Subcutaneous abdominal adipose tissue (tissue), 5 donors: ENCODE results near the gene BRPF1.

Experiments used
- H3K27ac ChIP-seq: one replicate; pipeline ENCODE4 v1.7.0; 2013; ENCODE audit warnings: low read depth, mild to moderate bottlenecking, inconsistent platforms, low read length, moderate library complexity
- H3K27me3 ChIP-seq, 5 donors: one replicate each; pipeline ENCODE4 v1.7.0; 2013; ENCODE audit warnings: low read length in 5 of 5, inconsistent platforms in 1 of 5; ENCODE audit not compliant: control insufficient read depth in 5 of 5, insufficient read depth in 4 of 5
- H3K36me3 ChIP-seq, 5 donors: one replicate each; pipeline ENCODE4 v1.7.0; 2013; ENCODE audit warnings: low read length in 5 of 5; ENCODE audit not compliant: control insufficient read depth in 5 of 5, insufficient read depth in 5 of 5
- H3K4me1 ChIP-seq, 5 donors: one replicate each; pipeline ENCODE4 v1.7.0; 2013; ENCODE audit warnings: low read length in 5 of 5, mild to moderate bottlenecking in 3 of 5, moderate library complexity in 1 of 5; ENCODE audit not compliant: control insufficient read depth in 5 of 5, insufficient read depth in 5 of 5
- H3K4me3 ChIP-seq, 5 donors: one replicate each; pipeline ENCODE4 v1.7.0; 2013; ENCODE audit warnings: low read length in 5 of 5, low read depth in 1 of 5
- H3K9ac ChIP-seq, 5 donors: one replicate each; pipeline ENCODE4 v1.7.0; 2013; ENCODE audit warnings: low read length in 5 of 5, mild to moderate bottlenecking in 4 of 5, moderate library complexity in 3 of 5
- H3K9me3 ChIP-seq, 5 donors: one replicate each; pipeline ENCODE4 v1.7.0; 2013; ENCODE audit warnings: low read length in 5 of 5; ENCODE audit not compliant: control insufficient read depth in 5 of 5
- donor health status: healthy.
- donor health status: healthy.
- donor health status: healthy.
- donor health status: healthy.
- donor health status: healthy.

The BRPF1 gene

GRCh38 chr3:9729419-9729818 is 2.1 kb upstream of the BRPF1 start:
- Histone ChIP-seq H3K9ac (no peak overlapping the region), H3K4me1 (peaks cover 6 to 32% (median 26%) of the 10 kb centered on the region in 5 donors), H3K9me3 (no peaks in the 10 kb centered on the region), H3K36me3 (peaks cover 0 to 5% (median 4%) of the 10 kb centered on the region in 5 donors), H3K27me3 (no peaks in the 10 kb centered on the region), H3K27ac (no peak overlapping the region), H3K4me3 (no peak overlapping the region)

GRCh38 chr3:9730657-9731205 is 804 bp upstream of the BRPF1 start:
- Histone ChIP-seq H3K27ac (peak overlapping the region; percentile 91), H3K9ac (peak overlapping the region in 3 of 5 donors; percentile 26 to 48 (median 26)), H3K9me3 (no peaks in the 10 kb centered on the region), H3K4me1 (peaks cover 6 to 35% (median 26%) of the 10 kb centered on the region in 5 donors), H3K36me3 (peaks cover 0 to 17% (median 14%) of the 10 kb centered on the region in 5 donors), H3K4me3 (peak overlapping the region; percentile 45 to 93 (median 77)), H3K27me3 (no peaks in the 10 kb centered on the region)

DNA sequence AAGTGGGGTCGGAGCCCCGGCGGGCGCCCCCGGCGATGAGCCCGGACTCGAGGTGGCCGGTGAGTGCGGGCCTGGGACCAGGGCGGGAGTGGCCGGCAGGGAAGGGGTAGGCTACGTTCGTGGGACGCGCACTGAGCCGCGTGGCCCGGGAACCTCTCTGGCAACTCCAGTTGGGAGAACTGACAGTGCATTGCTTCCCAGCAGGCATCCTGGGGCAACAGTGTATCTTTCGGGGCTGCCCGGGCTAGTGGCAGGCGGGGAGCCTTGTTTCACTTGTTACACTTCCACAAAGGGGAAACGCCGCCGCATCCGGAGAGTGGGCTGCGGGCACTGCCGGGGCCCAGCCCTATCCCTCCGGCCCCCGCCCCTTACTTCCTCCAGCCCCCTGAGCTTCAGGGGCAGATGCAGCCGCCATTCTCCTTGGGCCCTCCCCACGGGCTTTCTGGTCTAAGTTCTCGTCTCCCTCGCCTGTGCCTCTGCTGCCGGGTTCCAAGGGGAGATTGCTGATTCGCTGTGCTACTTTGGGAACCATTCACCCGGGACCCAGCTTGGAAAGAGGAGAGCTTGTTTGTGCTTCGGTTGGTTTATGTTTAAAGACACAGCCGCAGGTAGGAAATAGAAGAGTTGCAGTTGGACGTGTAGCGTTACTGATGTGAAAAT is 675 bp downstream of the BRPF1 start:
- Histone ChIP-seq H3K4me3 (peak overlapping the region; percentile 81 to 93 (median 86)), H3K27ac (peak overlapping the region; percentile 91), H3K27me3 (no peaks in the 10 kb centered on the region), H3K9ac (peak overlapping the region; percentile 59 to 97 (median 95)), H3K9me3 (no peaks in the 10 kb centered on the region), H3K4me1 (peaks cover 6 to 35% (median 26%) of the 10 kb centered on the region in 5 donors), H3K36me3 (peaks cover 3 to 30% (median 25%) of the 10 kb centered on the region in 5 donors)

DNA sequence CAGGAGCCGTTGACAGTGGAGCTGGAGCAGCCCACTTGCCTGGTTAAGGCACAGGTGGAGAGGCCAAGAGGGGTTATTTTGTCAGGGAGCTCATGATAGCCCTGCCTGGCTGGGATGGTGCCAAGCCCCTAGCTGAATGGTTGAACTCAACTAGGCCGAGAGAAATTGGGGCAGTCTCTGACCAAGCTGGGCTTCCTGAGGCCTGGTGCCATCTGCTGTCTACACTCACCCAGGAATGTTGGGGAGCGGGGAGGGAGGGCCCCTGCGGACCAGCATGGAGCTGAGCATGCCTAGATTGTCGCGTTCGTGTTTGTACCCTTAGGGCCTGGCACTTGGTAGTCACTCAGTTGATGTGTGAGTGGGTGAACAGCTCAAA is 1.2 kb downstream of the BRPF1 start:
- Histone ChIP-seq H3K9me3 (no peaks in the 10 kb centered on the region), H3K27me3 (no peaks in the 10 kb centered on the region), H3K4me1 (peaks cover 6 to 32% (median 26%) of the 10 kb centered on the region in 5 donors), H3K36me3 (peaks cover 4 to 35% (median 29%) of the 10 kb centered on the region in 5 donors), H3K9ac (peak overlapping the region; percentile 59 to 97 (median 95)), H3K4me3 (peak overlapping the region; percentile 81 to 93 (median 86)), H3K27ac (no peak overlapping the region)

- Histone ChIP-seq H3K36me3 (peaks cover 13 to 76% (median 70%) of the 10 kb centered on the region in 5 donors), H3K4me1 (peaks cover 6 to 25% (median 20%) of the 10 kb centered on the region in 5 donors)
Measured at GRCh38 chr3:9736831-9737230, 5.3 kb downstream of the BRPF1 start.

DNA sequence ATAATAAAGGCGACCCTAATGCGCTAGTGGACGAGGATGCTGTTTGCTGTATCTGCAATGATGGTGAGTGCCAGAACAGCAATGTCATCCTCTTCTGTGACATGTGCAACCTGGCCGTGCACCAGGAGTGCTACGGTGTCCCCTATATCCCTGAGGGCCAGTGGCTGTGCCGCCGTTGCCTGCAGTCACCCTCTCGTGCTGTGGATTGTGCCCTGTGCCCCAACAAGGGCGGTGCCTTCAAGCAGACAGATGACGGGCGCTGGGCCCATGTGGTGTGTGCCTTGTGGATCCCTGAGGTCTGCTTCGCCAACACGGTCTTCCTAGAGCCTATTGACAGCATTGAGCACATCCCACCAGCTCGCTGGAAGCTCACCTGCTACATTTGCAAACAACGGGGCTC is 7.6 kb downstream of the BRPF1 start:
- Histone ChIP-seq H3K27me3 (no peaks in the 10 kb centered on the region), H3K36me3 (peaks cover 17 to 98% (median 92%) of the 10 kb centered on the region in 5 donors), H3K9me3 (no peaks in the 10 kb centered on the region), H3K27ac (no peak overlapping the region), H3K4me1 (peaks cover 0 to 4% (median 0%) of the 10 kb centered on the region in 5 donors), H3K4me3 (no peak overlapping the region), H3K9ac (no peak overlapping the region)

More at GRCh38 chr3:9736831-9737230, 5.3 kb downstream of the BRPF1 start:
- Histone ChIP-seq H3K4me3 (no peak overlapping the region), H3K27me3 (no peaks in the 10 kb centered on the region), H3K9me3 (no peaks in the 10 kb centered on the region), H3K9ac (no peak overlapping the region), H3K27ac (no peak overlapping the region)

- H3K9ac ChIP-seq = no peak overlapping the region
- H3K36me3 ChIP-seq = peaks cover 17 to 100% (median 99%) of the 10 kb centered on the region in 5 donors
Measured at GRCh38 chr3:9742560-9742959, 11.0 kb downstream of the BRPF1 start.

DNA sequence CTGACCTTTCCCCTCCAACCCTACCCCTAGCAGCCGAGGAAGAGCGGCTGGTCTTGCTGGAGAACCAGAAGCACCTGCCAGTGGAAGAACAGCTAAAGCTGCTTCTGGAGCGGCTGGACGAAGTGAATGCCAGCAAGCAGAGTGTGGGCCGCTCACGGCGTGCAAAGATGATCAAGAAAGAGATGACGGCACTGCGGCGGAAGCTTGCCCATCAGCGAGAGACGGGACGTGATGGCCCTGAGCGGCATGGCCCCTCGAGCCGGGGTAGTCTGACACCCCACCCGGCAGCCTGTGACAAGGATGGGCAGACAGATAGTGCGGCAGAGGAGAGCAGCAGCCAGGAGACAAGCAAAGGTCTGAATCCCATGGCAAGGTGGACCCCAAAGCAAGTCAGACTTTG is 12.0 kb downstream of the BRPF1 start:
- Histone ChIP-seq H3K9ac (no peak overlapping the region), H3K4me1 (no peaks in the 10 kb centered on the region), H3K4me3 (no peak overlapping the region), H3K9me3 (no peaks in the 10 kb centered on the region), H3K27me3 (no peaks in the 10 kb centered on the region), H3K27ac (no peak overlapping the region), H3K36me3 (peaks cover 17 to 100% (median 97%) of the 10 kb centered on the region in 5 donors)

More at GRCh38 chr3:9742560-9742959, 11.0 kb downstream of the BRPF1 start:
- no peak overlapping the region for H3K27ac ChIP-seq
- no peaks in the 10 kb centered on the region for H3K4me1 ChIP-seq
- no peak overlapping the region for H3K4me3 ChIP-seq
- H3K27me3 ChIP-seq = no peaks in the 10 kb centered on the region
- no peaks in the 10 kb centered on the region for H3K9me3 ChIP-seq

DNA sequence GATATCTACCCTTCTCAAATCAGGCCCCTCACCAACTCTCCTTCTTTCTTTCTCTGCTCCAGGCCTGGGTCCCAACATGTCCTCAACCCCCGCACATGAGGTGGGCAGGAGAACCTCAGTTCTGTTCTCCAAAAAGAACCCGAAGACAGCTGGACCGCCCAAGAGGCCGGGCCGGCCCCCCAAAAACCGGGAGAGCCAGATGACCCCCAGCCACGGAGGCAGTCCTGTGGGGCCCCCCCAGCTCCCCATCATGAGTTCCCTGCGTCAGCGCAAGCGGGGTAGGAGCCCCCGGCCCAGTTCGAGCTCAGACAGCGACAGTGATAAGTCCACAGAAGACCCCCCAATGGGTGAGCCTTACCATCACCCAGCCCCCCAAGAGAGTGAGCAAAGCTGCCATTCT is 12.6 kb downstream of the BRPF1 start:
- Histone ChIP-seq H3K27me3 (no peaks in the 10 kb centered on the region), H3K27ac (no peak overlapping the region)

DNA sequence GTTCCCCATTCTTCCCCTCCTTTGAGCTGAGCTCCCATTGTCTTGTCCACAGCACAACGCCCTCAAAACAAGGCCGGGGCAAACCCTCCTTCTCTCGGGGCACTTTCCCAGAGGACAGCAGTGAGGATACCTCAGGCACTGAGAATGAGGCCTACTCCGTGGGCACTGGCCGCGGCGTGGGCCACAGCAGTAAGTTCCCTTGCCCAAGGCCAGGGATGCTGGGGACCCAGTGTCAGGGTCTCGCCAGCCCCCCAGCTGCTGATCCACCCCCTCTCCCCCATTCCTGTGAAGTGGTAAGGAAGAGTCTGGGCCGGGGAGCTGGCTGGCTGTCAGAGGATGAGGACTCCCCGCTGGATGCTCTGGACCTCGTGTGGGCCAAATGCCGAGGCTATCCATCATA is 14.0 kb downstream of the BRPF1 start:
- Histone ChIP-seq H3K27me3 (no peaks in the 10 kb centered on the region), H3K27ac (no peak overlapping the region), H3K4me3 (no peak overlapping the region), H3K36me3 (peaks cover 11 to 81% (median 78%) of the 10 kb centered on the region in 5 donors), H3K9me3 (no peaks in the 10 kb centered on the region), H3K9ac (no peak overlapping the region), H3K4me1 (peaks cover 2 to 14% (median 13%) of the 10 kb centered on the region in 5 donors)

More for the DNA sequence above, 12.6 kb downstream of the BRPF1 start:
- H3K4me3 ChIP-seq = no peak overlapping the region
- H3K4me1 ChIP-seq = peaks cover 0 to 4% (median 3%) of the 10 kb centered on the region in 5 donors
- peaks cover 13 to 94% (median 91%) of the 10 kb centered on the region in 5 donors for H3K36me3 ChIP-seq
- no peak overlapping the region for H3K9ac ChIP-seq
- no peaks in the 10 kb centered on the region for H3K9me3 ChIP-seq
